Subcutaneous adipose tissue (tissue), 4 donors: ENCODE data around the gene HMGB3. TPM values are rescaled to one million over a fixed set of nuclear protein-coding genes. Genes with fewer than 3 reads are reported as not detected.

Experiments used
- total RNA-seq, 4 donors: library from RNA; depleted of rRNA; stranded (reverse); fragments of >200 nt; gene quantifications; one replicate each; pipeline ENCODE4 v1.1.0, GENCODE V29; 2016
- TF ChIP-seq, protein P1 (sequence below): fragments of 450-650 bp; IDR thresholded peaks from one replicate; pipeline ENCODE4 v1.5.1; 2016; ENCODE audit warnings: low read depth, mild to moderate bottlenecking, control low read depth, antibody characterized with exemption, moderate library complexity

HMGB3 gene
- total RNA-seq, 4 donors from 2014 or later = 1.5 to 6.3 (median 4.7) TPM

- TF ChIP-seq, protein P1, sequence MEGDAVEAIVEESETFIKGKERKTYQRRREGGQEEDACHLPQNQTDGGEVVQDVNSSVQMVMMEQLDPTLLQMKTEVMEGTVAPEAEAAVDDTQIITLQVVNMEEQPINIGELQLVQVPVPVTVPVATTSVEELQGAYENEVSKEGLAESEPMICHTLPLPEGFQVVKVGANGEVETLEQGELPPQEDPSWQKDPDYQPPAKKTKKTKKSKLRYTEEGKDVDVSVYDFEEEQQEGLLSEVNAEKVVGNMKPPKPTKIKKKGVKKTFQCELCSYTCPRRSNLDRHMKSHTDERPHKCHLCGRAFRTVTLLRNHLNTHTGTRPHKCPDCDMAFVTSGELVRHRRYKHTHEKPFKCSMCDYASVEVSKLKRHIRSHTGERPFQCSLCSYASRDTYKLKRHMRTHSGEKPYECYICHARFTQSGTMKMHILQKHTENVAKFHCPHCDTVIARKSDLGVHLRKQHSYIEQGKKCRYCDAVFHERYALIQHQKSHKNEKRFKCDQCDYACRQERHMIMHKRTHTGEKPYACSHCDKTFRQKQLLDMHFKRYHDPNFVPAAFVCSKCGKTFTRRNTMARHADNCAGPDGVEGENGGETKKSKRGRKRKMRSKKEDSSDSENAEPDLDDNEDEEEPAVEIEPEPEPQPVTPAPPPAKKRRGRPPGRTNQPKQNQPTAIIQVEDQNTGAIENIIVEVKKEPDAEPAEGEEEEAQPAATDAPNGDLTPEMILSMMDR = no peak
These were observed 40.1 kb upstream of the HMGB3 start for GRCh38 chrX:150942942-150943594.

GRCh38 chrX:150944233-150944632 lies 38.9 kb upstream of the HMGB3 start:
- TF ChIP-seq, protein P1 = no peak

DNA sequence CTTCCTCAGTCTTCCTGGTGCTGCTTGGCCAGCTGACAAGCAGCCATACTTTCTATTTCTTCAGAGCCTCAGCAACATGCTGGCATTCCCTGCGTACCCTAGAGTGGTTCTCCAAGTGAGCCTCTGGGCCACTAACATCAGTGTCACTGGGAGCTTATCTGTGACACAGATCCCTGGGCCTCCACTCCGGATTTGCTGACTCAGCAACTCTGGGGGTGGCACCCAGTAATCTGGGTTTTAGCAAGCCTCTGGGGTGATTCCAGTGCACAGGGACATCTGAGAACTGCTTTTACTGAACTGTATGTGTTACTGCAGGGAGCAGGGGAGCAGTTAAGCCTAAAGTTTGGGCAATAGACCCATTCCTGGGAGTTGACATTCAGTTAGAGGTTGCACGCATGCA lies 28.2 kb upstream of the HMGB3 start:
- TF ChIP-seq, protein P1 = no peak

DNA sequence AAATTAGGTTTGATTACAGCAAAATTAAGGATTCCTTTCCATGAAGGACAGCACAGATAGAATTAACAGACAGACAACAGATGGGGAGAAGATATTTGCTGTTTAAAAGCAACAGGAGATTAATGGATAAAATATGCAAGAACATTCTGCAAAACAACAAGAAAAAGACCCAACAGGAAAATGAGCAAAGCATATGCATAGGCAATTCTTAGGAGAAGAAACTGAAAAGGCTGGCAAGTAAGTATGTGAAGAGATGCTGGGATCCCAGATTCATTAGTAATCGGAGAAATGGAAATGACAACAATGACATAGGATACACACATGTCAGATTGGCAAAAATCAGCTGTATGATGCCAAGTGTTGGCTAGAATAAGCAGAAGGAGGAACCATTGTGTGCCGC lies 27.5 kb upstream of the HMGB3 start:
- TF ChIP-seq, protein P1 = no peak

DNA sequence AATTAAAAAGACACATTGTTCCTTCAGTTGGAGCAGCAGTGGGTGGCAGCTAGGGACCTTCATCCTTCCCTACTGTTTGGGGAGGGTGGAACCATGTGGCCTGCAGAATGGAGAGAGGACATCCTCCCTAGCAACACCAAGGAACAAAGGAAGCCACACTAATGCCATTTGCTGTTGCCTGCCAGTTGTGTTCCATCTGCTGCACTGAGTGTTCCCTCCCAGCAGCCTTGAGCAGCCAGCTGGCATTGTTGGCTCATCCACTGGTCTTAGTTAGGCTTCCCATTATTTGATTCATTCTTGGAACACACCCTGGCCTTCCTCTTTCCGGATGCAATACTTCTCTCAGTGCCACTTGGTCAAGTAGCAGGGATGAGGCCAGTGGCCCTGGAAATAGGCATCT lies 25.0 kb upstream of the HMGB3 start:
- TF ChIP-seq, protein P1 = no peak

GRCh38 chrX:150959557-150959956 lies 23.6 kb upstream of the HMGB3 start:
- TF ChIP-seq, protein P1 = no peak

GRCh38 chrX:150961631-150962030 lies 21.5 kb upstream of the HMGB3 start:
- TF ChIP-seq, protein P1 = no peak
